ENCODE data around the gene AVPR2.

Gene AVPR2

DNA sequence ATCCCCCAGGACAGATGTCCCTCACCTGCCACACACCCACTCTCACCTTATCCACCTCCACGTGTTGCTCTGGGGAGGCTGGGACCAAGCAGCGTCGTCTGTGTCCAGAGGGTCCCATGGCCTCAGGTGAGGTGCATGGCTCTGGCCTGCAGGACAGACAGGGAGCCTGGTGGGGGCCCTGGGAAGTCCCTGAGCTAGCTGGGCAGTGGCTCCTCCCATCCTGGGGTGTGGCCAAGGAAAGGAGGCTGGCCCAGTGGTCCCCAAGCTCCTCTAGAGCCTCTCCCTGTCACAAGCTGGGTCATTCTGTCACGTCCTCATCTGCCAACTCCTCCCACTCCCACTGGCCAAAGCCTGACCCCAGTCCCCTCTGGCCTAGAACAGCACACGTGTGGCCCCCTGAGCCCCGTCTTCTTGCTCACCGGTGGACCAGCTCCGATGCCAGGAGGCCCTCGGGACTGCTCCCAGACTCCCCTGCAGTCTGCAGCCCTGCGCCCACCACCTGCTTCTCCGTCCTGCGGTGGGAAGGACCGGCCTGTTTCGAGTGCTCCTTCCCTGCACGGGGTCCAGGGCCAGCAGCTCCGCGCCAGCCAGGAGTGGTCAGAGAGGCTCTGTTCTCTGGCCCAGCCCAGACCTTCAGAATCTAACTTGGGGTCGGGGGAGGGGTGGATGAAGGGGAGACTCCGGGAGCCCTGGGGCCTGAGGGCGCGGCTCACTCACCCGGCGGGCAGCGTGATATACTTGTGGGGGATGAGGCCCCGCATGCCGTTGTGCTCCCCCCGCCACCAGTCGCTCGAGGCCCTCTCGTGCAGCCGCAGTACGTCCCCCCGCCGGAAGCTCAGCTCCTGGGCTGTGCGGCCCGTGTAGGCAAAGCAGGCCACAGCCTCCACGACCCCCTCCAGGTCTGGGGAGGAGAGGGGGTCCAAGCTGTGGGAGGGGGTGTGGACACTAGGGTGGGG is 4.8 kb downstream of the AVPR2 start:
- no peak for TF ChIP-seq POLR2AphosphoS5 (IDR thresholded peaks at IDR 0.05; ENCODE audit: low read depth, low read length)
- no peak for TF ChIP-seq FOXP2 (optimal IDR thresholded peaks at IDR 0.05; ENCODE audit: borderline replicate concordance, extremely low read depth, extremely low read length, insufficient read depth)

DNA sequence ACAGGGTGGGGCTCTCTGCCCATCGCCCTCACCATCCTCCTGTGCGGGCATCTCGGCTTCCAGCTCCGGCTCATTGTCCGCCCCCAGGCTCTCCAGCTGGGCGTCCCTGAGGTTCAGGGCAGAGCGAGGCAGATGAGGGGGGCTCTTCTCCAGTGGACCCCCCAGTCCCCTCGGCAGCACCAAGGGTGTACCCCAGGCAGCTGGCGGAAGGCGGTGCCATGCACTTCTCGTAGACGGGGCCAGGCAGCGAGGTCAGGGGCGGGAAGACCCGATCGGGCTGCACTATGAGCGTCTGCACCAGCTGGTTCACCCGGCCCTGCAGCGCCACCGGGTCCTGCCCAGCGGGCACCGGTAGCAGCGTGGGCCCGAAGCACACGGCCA is 5.5 kb downstream of the AVPR2 start:
- TF ChIP-seq, protein P1, sequence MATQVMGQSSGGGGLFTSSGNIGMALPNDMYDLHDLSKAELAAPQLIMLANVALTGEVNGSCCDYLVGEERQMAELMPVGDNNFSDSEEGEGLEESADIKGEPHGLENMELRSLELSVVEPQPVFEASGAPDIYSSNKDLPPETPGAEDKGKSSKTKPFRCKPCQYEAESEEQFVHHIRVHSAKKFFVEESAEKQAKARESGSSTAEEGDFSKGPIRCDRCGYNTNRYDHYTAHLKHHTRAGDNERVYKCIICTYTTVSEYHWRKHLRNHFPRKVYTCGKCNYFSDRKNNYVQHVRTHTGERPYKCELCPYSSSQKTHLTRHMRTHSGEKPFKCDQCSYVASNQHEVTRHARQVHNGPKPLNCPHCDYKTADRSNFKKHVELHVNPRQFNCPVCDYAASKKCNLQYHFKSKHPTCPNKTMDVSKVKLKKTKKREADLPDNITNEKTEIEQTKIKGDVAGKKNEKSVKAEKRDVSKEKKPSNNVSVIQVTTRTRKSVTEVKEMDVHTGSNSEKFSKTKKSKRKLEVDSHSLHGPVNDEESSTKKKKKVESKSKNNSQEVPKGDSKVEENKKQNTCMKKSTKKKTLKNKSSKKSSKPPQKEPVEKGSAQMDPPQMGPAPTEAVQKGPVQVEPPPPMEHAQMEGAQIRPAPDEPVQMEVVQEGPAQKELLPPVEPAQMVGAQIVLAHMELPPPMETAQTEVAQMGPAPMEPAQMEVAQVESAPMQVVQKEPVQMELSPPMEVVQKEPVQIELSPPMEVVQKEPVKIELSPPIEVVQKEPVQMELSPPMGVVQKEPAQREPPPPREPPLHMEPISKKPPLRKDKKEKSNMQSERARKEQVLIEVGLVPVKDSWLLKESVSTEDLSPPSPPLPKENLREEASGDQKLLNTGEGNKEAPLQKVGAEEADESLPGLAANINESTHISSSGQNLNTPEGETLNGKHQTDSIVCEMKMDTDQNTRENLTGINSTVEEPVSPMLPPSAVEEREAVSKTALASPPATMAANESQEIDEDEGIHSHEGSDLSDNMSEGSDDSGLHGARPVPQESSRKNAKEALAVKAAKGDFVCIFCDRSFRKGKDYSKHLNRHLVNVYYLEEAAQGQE (IDR thresholded peaks at IDR 0.05; ENCODE audit: insufficient read depth in 1 of 2, low read depth in 2 of 2, low read length in 2 of 2) = no peak
- TF ChIP-seq SIN3A (IDR thresholded peaks at IDR 0.05; ENCODE audit: borderline replicate concordance, insufficient read depth, low read length) (no peak), FOXP2 (optimal IDR thresholded peaks at IDR 0.05; ENCODE audit: borderline replicate concordance, extremely low read depth, extremely low read length, insufficient read depth) (no peak), POLR2AphosphoS5 (IDR thresholded peaks at IDR 0.05; ENCODE audit: low read depth, low read length) (no peak), TAF1 (IDR thresholded peaks at IDR 0.05; ENCODE audit: borderline replicate concordance, insufficient read depth, low read length) (no peak)

DNA sequence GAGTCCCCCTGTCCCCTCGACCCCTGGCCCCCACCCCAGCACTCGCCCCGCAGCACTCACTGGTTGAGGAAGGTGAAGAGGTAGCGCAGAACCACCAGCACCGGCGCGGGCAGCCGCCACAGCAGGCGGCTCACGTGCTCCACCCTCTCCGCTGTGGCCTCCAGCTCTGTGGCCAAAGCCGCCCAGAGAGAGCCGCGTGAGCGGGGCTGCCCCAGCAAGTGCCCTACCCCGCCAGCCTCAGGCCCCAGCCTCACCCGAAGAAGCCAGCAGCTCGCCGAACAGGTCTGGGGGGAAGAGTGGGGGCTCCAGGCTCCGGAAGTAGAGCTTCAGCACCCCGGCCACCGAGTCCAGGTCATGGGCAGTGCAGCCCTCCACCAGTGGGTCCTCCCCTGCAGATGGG is 6.0 kb downstream of the AVPR2 start:
- TF ChIP-seq TAF1 (IDR thresholded peaks at IDR 0.05; ENCODE audit: borderline replicate concordance, insufficient read depth, low read length) (no peak), SIN3A (IDR thresholded peaks at IDR 0.05; ENCODE audit: borderline replicate concordance, insufficient read depth, low read length) (no peak), POLR2AphosphoS5 (IDR thresholded peaks at IDR 0.05; ENCODE audit: low read depth, low read length) (no peak), FOXP2 (optimal IDR thresholded peaks at IDR 0.05; ENCODE audit: borderline replicate concordance, extremely low read depth, extremely low read length, insufficient read depth) (no peak)
- TF ChIP-seq, protein P1 (IDR thresholded peaks at IDR 0.05; ENCODE audit: insufficient read depth in 1 of 2, low read depth in 2 of 2, low read length in 2 of 2) = no peak

DNA sequence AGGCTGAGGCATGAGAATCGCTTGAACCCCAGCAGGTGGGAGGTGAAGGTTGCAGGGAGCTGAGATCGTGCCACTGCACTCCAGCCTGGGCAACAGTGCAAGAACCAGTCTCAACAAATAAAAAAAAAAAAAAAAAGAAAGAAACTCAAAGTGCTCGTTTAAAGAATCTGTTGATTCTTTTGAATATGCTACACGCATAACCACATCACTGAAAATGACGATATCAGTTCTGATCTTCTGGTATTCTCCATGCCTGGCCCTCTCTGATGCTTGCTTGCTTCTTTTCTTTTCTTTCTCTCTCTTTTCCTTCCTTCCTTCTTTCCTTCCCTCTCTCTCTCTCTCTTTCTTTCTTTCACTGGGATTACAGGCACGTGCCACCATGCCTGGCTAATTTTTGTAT is 7.3 kb downstream of the AVPR2 start:
- TF ChIP-seq FOXP2 (optimal IDR thresholded peaks at IDR 0.05; ENCODE audit: borderline replicate concordance, extremely low read depth, extremely low read length, insufficient read depth) (no peak), POLR2AphosphoS5 (IDR thresholded peaks at IDR 0.05; ENCODE audit: low read depth, low read length) (no peak), TAF1 (IDR thresholded peaks at IDR 0.05; ENCODE audit: borderline replicate concordance, insufficient read depth, low read length) (no peak), SIN3A (IDR thresholded peaks at IDR 0.05; ENCODE audit: borderline replicate concordance, insufficient read depth, low read length) (no peak)
- TF ChIP-seq, protein P1 (IDR thresholded peaks at IDR 0.05; ENCODE audit: insufficient read depth in 1 of 2, low read depth in 2 of 2, low read length in 2 of 2) = no peak

DNA sequence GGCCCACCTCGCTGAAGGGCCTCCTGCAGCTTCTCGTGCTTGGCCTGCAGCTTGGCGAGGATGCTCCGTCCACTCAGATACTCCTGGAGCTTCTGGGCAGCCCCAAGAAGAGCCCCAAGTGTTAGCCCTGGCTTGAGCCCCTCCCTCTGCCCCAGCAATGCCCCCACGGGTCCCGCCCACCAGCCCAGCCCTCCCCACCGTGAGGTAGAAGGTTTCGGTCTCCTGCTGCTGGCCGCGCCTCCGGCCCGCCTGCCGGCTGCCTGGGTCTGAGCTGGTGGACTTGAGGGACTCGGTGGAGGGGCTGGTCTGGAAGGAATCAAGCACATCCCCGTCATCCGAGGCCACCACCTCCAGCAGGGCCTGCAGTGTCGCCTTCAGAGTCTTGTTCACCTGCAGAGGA is 8.7 kb downstream of the AVPR2 start:
- TF ChIP-seq POLR2AphosphoS5 (IDR thresholded peaks at IDR 0.05; ENCODE audit: low read depth, low read length) (no peak), TAF1 (IDR thresholded peaks at IDR 0.05; ENCODE audit: borderline replicate concordance, insufficient read depth, low read length) (no peak), SIN3A (IDR thresholded peaks at IDR 0.05; ENCODE audit: borderline replicate concordance, insufficient read depth, low read length) (no peak), FOXP2 (optimal IDR thresholded peaks at IDR 0.05; ENCODE audit: borderline replicate concordance, extremely low read depth, extremely low read length, insufficient read depth) (no peak)
- TF ChIP-seq, protein P1 (IDR thresholded peaks at IDR 0.05; ENCODE audit: insufficient read depth in 1 of 2, low read depth in 2 of 2, low read length in 2 of 2) = no peak
